GM19468 (cell line): ENCODE results near the gene UPF1.

Experiments used
- ATAC-seq: cut with Tn5 transposase; IDR thresholded peaks from one replicate; pipeline ENCODE4 v1.9.1; 2021; ENCODE audit warnings: mild to moderate bottlenecking, moderate library complexity, moderate number of reproducible peaks; ENCODE audit not compliant: unreplicated experiment; ENCODE audit errors: extremely low read depth

UPF1 gene

DNA sequence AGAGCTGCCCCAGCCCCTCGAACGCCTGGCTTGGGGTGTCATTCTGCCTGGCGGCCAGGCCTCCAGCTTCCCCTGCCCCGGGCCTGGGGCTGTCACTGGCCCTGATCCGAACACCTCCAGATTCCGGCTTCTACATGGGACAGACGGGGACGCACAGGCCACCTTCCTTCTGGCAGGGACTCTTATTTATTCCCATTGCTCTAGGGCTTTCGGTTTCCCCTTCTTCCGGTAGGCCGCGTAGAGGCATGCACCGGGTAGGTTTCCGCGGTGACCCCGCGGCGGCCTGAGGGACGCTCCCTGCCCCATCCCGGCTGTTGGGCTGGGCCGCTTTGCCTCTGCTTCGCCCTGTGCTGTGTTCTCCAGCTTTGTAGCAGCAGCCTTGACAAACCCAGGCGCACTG is 36.0 kb downstream of the UPF1 start:
- ATAC-seq: no peak

DNA sequence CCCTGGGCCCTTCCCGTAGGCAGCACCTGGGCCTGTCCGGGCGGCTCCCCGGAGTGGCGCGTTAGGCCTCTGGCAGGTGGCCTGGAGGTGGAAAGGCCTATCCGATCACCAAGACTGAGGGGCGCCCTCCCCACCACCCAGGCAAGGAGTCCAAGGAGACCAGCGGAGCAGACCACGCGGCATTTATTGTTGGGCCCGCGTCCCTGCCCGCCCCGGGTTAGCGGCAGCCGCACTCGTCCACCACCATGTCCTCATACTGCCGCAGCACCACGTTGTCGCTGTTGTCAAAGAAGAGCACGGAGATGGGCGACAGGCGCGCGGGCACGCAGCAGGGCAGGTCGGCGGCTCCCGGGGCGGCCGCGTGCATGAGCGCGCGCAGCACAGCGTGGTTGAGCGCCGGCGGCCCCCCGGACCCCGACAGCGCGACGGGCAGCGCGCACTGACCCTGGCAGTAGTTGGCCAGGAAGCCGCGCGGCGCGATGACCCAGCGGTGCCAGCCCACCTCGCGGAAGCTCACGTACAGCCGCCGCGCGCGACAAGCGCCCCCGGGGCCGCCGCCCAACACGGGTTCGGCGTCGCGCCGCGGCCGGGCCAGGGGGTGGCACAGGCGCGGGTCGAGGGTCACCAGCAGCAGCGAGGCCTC is 36.7 kb downstream of the UPF1 start:
- no peak for ATAC-seq

GRCh38 chr19:18869023-18869618 is 37.4 kb downstream of the UPF1 start:
- no peak for ATAC-seq

- no peak for ATAC-seq
These were observed 38.2 kb downstream of the UPF1 start for GRCh38 chr19:18869781-18870530.

DNA sequence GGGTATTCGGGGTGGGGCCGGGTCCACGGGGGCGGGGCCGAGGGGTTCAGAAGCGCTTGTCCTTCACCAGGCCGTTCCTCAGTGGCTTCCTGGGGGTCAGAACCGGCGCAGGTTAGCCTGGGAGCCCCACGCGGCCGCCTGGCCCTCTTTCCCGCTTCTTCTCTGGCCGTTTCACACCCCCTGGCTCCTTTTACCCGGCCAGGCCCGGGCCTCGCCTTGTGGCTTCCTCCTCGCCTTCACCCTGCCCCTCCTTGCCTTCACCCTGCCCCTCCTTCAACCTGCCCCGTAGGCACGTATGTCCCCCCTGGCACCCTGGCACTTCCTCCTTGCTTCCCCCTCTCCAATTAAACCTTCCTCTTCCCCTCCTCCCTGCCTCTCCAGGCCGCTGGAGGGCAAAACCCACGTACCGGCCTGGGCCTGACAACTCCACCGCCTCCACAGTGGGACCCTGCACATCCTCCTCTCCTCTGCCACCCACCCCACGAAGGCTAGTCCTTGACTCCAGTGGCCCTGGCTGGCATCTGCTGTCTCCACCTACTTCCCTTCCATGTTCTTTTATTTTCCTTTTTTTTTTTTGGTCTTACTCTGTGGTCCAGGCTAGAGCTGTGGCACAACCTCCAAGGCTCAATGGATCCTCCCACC is 38.9 kb downstream of the UPF1 start:
- no peak for ATAC-seq

GRCh38 chr19:18871543-18871942 is 39.8 kb downstream of the UPF1 start:
- no peak for ATAC-seq

- ATAC-seq: no peak
These were observed 44.0 kb downstream of the UPF1 start for GRCh38 chr19:18875726-18876125.

GRCh38 chr19:18876865-18877264 is 45.1 kb downstream of the UPF1 start:
- no peak for ATAC-seq

DNA sequence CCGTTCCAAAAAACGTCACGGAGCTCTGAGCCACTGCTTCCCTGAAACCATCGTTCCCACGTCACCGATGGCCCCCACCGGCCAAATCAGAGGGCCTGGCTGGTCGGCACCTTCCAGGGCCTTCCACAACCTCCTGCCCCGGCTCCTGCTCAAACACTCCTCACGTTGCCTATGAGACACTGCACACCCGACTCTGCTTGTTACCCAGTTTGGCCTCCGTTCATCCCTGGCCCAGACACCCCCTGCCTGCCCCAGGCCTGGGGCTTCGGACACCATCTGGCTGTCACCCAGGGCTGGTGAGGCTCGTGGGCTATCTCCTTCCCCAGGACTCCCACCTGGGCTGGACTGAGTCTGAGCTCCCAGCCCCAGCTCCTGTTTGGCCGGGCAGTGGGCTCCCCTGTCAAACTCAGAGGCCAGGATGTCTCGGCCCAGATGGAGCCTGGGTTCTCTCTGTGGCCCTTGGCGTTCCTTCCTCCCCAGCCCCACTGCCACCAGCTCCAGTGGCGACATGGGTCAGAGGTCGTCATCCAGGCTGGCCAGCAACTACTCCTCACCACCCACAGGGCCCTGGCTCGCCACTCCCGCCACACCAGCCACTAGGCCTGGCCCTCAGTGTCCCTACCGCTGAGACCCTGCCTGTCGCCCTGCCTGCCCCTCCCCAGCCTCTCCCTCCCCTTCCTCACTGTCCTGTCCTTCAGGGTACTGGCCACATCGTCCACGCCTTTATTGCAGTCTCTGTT is 46.5 kb downstream of the UPF1 start:
- ATAC-seq: no peak

DNA sequence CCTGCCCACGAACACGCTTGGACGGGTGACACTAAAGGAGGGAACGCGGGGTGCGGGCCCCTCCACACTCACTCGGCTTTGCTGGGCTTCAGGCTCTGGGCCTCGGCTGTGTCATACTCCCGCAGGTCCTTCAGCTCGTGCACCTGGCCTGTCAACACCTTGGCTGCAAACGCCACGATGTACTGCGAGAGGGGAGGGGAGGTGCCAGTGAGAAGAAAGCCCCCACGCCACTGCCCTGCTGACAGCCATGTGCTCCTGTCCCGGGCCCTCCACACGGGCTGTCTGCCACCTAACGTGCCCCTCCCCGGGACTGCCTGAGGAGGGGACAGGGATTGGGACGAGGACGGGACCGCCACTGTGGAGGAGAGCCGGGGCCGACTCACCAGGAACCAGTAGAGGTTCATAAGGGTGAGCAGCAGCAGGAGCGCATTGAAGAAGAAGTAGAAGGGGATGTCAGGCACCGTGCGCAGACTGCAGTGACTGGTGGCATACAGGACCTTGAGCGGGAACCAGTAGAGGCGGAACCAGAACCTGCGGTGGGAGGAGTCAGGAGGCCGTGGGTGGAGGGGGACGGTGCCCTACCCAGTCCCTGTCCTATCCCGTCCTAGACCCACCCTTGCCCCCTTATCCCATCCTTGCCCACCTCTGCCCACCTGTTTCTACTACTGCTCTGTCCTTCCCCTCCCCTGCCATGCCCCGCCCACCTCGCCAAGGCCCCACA is 47.3 kb downstream of the UPF1 start:
- ATAC-seq: no peak

- ATAC-seq: no peak
These were observed 48.0 kb downstream of the UPF1 start for GRCh38 chr19:18879579-18880373.

DNA sequence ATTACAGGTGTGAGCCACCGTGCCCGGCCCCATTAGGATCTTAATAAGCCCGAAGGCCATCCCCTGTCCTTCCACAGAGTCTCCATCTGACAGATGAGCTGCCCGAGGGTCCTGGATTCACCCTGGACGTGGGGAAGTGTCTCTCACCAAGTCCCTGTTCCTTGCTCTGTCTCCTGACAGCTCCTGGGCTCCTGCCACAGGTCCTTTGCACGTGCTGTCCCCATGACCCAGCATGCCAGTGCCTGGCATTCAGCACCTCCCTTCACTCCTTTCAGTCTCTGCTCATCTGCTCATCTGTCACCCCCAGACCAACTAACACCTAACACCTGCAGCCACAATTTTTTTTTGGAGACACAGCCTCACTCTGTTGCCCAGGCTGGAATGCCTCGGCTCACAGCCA is 49.7 kb downstream of the UPF1 start:
- no peak for ATAC-seq

DNA sequence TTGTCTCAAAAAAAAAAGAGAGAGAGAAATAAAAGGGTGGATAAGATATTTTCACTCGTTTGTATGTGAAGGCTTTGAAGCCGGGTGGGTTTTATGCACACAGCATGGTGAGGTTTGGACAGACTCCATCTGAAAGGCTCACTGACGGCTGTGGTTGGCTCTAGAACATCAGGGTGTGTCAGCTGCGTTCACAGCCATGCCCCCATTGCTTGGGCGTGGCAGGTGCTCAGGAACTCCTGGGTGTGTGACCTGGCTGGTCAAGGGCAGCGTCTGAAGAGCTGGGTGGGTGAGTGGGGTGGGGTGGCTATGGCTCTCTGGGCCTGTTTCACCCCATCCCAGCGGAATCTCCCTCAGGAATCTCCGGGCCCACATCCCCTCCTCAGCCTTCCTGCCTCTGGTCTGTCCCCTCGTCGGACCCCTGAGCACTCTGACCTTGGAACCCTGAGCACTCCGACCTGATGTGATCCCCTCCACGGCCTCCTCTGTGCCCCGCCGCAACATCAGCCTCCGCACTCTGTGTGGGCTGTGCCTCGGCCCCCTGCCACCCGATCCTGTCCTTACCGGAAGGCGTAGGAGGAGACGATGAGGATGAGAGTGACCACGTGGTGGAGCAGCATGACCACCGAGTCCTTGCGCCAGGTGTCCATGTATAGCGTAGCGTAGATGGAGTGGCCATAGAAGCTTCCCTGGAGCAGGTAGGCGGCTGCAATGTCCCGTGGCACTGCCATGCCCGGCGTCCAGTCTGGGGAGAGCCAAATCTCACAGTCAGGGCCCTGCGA is 52.0 kb downstream of the UPF1 start:
- no peak for ATAC-seq

- no peak for ATAC-seq
These were observed 55.2 kb downstream of the UPF1 start for GRCh38 chr19:18886972-18887371.

GRCh38 chr19:18889949-18890745 is 58.4 kb downstream of the UPF1 start:
- no peak for ATAC-seq

GRCh38 chr19:18893587-18894253 is 62.0 kb downstream of the UPF1 start:
- no peak for ATAC-seq
